HUDEP-2 (cell line): ENCODE measurements around the gene CLCF1.

Experiments
- DNase-seq, 76 experiments: peaks; one replicate each; lab custom pipeline; 2025; ENCODE audit not compliant: unreplicated experiment in 76 of 76; lab: John Stamatoyannopoulos, UW

The CLCF1 gene

GRCh38 chr11:67364783-67365722, 8.3 kb downstream of the CLCF1 start:
- DNase-seq, result no peak

- no peak for DNase-seq
Measured at GRCh38 chr11:67364169-67364568, 9.2 kb downstream of the CLCF1 start.

DNA sequence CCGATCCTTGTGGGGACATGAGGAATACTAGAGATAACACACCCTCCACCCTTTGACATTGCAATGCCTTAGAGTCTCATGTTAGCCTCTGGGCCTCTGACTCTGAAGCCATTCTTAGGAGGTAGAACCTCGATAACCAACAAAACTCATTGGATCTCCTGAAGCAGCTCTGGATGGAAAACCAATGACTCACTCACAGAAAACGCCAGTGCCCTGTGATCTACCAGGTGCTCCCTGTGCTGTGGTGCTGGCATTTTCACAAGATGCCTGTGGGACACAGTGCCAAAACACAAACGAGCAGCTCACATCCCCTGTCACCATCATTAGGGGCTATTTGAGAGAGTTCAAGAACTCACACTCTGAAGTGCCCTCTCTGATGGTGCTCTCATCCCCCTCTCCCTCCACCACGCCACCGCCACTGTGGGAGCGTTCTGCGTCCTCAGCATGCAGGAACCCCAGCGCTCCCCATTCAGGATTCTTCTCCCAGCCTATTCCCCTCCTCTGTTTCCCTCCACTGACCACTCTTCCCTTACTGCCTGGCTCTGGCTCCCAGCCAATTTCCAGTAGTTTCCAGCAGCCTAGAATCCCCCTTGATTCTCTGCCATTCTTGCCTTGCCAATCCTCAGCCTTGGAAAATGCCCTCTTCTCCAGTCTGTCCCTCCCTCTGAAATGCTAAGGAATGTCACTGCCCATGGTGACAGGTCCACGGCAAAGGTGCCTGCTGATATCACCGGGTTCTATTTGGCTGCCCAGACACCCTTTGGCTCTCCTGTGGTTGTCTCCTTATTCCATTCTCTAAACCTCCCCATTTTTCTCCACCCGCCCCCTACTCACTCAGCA, 15.3 kb downstream of the CLCF1 start:
- no peak for DNase-seq

DNA sequence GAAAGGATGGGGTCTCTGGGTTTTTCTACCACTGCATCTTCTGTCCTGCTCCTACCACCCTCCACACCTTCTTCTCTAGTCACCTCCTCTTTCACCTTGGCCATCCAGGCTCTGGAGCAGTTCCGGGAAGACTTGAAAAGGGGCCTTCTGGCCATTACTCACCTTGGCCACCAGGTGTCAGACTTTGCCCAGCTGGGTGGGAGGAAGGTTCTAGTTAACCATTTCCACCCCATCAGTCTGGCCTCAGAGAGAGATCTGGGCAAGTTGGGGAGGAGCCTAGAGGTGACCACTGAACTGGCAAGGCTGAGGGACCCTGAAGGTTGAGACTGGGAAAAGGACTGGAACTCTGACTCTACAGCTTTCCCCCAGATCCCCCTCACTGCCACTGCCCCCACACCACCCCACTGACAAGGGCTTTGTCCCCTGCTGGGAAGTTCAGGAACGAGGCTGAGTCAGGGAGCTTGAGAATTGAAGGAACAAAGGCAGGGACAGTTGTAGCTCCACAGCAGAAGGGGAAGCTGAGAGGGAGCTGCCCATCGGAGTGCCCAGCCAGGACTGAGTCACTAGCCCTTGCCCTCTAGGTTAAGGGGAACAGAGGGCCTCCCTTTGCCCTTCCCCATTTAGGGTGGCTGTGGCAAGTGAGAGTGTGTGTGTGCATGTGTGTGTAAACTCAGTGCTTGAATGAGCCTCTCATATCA, 16.4 kb downstream of the CLCF1 start:
- peak in 68 of 76 experiments; percentile 16 to 79 (median 48) for DNase-seq

DNA sequence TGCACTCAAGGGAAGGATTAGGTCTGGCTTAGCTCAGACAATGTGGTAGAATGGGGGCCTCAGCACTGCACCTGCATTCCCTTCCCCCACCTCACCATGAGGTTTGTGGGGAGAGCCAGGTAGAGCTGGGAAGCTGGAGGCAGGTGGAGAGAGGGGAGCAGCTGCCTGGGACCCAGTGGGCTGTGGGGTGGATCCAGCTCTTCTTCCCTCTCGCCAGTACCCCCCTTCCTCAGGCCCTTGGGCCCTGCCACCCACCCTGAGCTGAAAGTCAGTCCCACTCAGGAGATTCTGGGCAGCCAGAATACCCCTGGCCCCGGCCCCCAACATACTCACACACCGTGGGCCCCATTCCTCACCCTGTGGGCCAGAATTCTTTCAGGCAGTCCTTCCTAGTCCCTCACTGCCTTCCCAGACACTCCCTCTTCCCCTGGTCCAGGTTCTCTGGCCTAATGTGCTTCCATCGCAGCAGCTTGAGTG, 17.0 kb downstream of the CLCF1 start:
- no peak for DNase-seq

DNA sequence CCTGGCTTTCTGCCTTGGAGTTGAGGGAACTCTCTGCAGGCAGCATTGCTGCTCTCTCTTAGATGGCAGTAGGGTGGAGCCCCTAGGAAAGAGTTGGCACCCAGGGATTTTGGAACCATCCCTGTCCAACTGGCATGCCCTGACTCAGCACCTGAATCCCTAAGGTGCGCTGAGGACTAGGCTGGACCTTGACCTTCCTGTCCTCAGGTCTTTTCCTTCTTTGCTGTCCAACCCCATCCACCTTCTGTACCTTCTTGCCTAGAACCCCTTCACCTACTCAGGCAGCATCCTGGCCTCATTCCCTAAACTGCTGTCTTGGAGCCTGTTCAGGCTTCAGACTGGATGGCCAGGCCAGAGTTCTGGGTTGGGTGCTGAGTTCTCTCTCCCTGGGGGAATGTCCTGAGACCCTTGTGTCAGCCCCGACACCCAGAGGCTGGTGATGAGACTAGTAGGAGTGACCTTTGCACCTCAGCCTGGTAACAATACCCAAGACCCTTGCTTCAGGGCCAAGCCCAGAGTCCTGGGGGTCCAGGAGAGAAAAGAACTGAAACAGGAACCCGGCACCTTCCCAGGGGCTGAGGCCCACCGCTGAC, 17.5 kb downstream of the CLCF1 start:
- DNase-seq, result no peak

- no peak for DNase-seq
Measured at GRCh38 chr11:67355023-67355793, 18.2 kb downstream of the CLCF1 start.

DNA sequence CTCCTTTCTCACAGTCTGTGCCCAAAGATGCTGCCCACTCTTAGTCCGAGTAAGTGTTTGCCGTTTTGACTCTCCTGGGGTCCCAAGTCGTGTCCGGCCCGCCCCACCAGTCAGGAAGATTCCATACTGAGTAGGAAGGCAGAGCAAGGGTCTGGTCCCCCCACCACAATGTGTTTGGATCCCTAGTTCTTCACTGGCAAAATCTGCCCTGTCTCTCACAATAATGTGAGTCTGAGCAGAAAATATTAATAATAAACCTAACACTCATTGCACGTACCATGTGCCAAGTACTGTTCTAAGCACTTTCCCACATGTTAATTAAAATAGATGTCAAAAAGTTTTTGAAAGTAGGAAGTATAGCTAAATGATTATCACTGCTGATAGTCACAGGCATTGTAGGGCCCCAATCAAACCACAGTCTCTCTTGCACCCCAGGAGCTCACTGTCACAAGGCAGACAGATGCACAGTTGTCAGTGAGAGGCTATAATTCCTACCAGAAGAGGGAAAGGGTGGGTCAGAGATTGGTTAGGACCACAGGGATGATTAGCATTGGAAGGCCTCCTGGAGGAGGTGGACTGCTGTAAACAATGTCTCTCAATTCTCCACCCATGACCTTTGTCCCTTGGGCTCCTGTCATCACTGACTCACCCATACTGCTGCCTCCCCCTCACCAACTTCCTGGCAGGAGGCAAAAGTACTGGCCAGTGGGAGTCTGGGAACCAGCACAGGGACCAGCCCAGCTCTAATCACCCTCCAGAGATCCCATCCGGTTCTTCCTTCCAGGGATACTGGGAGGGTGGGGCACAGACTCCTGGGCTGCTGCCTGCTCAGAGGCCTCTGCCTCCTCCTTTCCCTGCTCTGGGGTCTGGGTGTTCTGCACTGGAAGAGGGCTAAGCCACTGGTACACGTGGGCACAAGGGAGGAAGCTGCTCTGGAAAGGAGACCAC, 19.0 kb downstream of the CLCF1 start:
- DNase-seq, result peak in 27 of 76 experiments; percentile 5 to 61 (median 31)

DNA sequence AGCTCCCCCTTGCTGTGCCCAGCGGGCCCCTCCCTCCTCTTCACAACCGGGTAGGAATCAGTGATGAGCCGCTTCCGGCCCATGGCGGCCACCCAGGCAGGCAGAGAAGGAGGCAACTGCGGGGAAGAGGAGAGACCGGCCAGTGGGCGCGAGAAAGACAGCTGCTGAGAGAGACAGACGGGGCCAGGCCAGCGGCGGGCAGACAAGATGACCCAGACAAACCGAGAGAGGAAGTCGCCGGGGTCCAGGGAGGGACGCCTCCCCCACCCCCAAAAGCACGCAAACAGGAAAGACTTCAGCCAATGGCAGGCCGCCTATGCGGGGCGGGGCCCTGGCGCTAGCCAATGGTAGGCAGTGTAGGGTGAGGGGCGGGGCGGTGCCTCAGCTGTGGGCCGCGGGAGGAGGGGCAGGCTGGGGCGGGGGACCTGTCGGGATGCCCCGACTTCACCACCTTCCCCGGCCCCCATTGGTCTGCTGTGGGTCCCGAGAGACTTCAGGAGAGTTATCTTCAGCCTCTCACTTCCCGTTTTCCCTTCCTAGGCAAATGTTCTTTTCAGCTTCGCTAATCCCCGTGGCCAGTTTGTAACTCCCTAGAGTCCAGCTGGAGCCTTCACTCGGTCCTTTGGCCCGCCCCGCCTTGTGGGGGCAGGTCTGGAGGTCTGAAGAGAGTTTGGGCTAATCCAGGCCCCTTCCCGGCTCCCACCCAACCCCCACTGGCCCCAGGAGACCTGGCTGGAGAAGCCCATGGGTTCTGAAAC, 19.9 kb downstream of the CLCF1 start, which contains the start of gene POLD4:
POLD4 (minus strand) TSS at position 230 of the 758 bp plus-strand sequence; CDS start at position 83, 147 bp downstream.
- peak in 74 of 76 experiments; percentile 54 to 96 (median 87) for DNase-seq

DNA sequence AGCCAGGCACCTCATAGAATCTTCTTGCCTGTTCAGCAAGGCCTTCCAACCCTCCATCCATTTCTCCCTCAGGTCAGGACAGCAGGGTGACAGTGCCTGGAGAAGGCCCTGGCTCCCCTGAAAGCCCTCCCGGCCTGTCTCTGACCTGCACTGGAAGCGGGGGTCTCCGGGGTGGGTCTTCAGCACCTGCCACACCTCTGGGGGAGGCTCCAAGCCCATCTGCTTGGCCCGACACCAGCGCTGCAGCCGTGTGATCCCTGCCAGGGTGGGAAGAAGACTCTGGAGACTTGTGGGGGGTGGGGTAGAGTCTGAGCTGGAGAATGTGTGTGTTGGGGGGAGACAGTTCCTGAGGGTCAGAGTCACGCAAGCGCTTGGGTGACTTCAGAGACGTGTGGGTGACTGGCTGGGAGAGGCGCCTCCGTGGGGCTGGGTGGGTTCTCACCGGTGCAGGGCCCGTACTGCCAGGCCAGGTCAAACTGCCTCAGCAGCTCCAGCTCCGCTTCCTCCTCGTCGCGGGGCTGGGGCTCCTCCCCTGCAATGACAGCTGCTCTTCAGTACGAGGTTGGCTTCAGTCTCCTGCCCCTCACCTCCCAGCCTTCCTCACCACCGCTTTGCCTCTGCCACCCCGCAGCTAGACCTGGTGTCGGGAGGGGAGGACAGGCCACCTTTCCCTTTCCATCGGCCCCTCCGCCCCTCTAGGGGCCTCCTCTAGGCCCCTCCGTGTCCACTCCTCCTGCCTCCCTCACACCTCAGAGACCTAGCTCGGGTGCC, 20.7 kb downstream of the CLCF1 start:
- peak in 12 of 76 experiments; percentile 33 to 60 (median 54) for DNase-seq

- peak in 43 of 76 experiments; percentile 5 to 55 (median 29) for DNase-seq
Measured at GRCh38 chr11:67351275-67352005, 22.0 kb downstream of the CLCF1 start.

- DNase-seq, result no peak
Measured at GRCh38 chr11:67349928-67350465, 23.4 kb downstream of the CLCF1 start.

- no peak for DNase-seq
Measured at GRCh38 chr11:67349457-67349856, 23.9 kb downstream of the CLCF1 start.

GRCh38 chr11:67349036-67349435, 24.4 kb downstream of the CLCF1 start:
- DNase-seq, result no peak

DNA sequence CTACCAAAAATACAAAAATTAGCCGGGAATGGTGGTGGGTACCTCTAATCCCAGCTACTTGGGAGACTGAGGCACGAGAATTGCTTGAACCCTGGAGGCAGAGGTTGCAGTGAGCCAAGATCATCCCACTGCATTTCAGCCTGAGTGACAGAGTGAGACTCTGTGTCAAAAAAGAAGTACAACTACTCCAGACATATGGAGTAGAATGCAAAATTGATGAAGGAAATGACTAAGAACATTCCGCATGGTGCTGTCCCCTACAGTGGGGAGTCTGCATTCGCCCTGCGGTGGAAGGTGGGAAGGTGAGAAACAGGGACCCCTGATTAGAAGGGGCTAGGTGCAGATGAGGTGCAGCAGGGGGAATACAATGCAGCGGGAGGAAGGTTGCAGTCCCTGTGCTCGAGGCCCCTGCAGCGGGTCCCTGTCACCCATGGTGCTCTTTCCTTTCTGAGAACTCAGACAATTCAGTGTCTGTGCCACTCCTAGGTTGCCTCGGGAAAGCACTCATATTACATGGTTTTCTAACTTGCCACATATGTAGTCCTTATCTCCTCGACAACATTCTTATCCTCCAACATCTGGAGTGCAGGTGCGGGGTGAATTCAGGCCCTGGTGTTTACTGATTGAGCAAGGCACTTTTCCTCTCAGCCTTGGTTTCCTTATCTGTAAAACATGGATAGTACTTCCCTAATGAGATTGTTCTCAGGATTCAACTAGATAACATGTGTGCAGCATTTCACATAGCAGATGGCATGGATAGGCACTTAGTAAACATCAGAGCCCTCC, 25.2 kb downstream of the CLCF1 start:
- peak in 23 of 76 experiments; percentile 6 to 63 (median 29) for DNase-seq
